ENCODE data around the gene TAF6. TPM values are rescaled to one million over a fixed set of nuclear protein-coding genes. Genes with fewer than 3 reads are reported as not detected.
A peak's percentile ranks its signal among the peaks of the same experiment; 100 is the strongest.

The TAF6 gene
- total RNA-seq, result 10 to 100 TPM; 31.6 to 62.5 (median 34.2) TPM
- long read RNA-seq, donor 1, transcript TAF6-211 (15 exons, 2,464 nt), result major isoform, 24 of 53 reads
- long read RNA-seq, donor 1, partial matches to known transcripts, result 10 of 53 reads
- long read RNA-seq, donor 1, other reads (novel, unspliced or antisense), result 15 of 53 reads
- long read RNA-seq, donor 2, transcript TAF6-211 (15 exons, 2,464 nt), result major isoform, 6 of 13 reads
- long read RNA-seq, donor 2, partial matches to known transcripts, result 1 of 13 reads
- long read RNA-seq, donor 2, other reads (novel, unspliced or antisense), result 4 of 13 reads

- H3K4me3 ChIP-seq, result peak within 1 kb of the TSS; percentile 54
- intact Hi-C loops (cut with DNase I, micrococcal nuclease), result no loop called here
- H3K9me3 ChIP-seq, result no peaks in the 10 kb centered on the region
- ATAC-seq (peak; percentile 93), DNase-seq (peak; percentile 94 to 97 (median 96))
- no peaks in the 10 kb centered on the region for H3K36me3 ChIP-seq (ENCODE audit: low read depth)
- H3K4me1 ChIP-seq (ENCODE audit: low read depth), result peaks cover 24% of the 10 kb centered on the region
- no peak for TF ChIP-seq CTCF (IDR thresholded peaks at IDR 0.05)
Measured at GRCh38 chr7:100119072-100119969, at the start of gene TAF6, which contains the start of gene CNPY4. TAF6 (minus strand) TSS chr7:100119358; CDS start chr7:100114209, 5,149 bp downstream. CNPY4 (plus strand) TSS chr7:100119634; CDS start chr7:100119745, 111 bp downstream.

DNA sequence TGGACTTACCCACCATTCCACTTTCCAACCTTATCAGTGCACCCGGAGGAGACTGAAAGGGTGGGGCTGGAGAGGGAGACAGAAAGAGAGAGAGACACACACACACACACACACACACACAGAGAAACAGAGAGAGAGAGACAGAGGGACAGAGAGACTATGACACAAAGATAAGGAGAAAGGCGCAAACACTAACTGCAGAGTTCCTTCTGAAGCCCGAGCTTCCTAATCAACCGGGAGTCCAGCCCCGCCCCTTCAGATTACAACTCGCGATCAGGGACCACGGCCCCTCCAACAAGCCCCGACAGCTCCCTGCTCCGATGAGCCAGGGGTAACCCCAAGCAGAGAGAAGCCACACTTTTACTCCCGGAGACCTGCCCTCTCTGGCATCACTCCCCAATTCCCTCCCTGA is 48.8 kb upstream of the TAF6 start:
- Histone ChIP-seq H3K9me3 (no peaks in the 10 kb centered on the region), H3K4me3 (no peak overlapping the region), H3K36me3 (ENCODE audit: low read depth) (no peaks in the 10 kb centered on the region), H3K4me1 (ENCODE audit: low read depth) (peaks cover 27% of the 10 kb centered on the region)
- ATAC-seq (peak; percentile 58), DNase-seq (peak in 2 of 3 donors; percentile 60 to 62)
- TF ChIP-seq CTCF (IDR thresholded peaks at IDR 0.05), result no peak
- intact Hi-C loops (cut with DNase I, micrococcal nuclease), result no loop called here

DNA sequence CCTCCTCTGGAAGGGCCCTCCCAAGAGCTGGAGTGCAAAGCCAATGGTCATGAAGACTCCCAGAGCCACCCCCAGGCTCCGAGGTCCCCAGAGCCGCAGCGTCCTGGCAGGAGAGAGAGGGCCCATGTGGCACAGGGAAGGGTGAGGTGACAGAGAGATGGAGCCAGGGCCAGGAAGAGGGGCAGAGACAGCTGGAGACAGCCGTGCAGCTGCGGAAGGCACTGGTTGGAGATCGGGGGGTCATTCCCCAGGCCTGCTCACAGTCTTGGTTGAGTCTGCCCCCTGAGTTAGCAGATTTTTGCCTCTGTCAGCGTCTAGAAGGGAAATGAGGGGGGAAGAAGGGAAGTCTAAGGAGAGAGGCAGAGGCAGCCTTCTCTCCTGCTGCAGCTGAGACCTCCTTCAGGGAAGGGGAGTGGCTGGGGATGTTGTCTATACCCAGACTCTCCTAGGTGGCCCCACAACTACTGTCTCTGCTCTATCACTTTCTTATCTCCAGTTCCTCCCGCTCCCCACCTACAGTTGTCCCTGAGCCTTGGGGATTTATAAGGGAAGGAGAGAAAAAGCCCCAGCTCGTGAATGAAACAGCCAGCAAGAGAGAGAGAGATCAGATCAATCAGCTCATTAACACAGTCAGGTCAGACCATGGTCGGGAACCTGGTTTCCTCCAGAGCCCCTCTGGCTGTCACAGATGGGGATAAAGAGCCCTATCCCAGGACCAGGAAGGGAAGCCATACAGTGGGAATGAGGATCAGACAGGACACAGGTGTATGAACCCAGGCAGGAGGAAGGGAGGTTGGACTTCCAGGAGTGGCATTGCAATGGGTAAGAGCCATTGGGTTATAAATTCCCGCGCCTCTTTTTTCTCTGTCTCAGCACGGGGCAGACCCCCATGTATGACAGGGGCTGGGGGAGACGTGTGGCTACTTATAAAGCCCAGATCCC is 48.1 kb upstream of the TAF6 start:
- Histone ChIP-seq H3K4me3 (no peak overlapping the region), H3K4me1 (ENCODE audit: low read depth) (peaks cover 28% of the 10 kb centered on the region), H3K36me3 (ENCODE audit: low read depth) (no peaks in the 10 kb centered on the region), H3K9me3 (no peaks in the 10 kb centered on the region)
- ATAC-seq (peak; percentile 23), DNase-seq (no peak)
- no peak for TF ChIP-seq CTCF (IDR thresholded peaks at IDR 0.05)
- intact Hi-C loops (cut with DNase I, micrococcal nuclease), result no loop called here

- DNase-seq, result peak in 1 of 3 donors; percentile 55
- intact Hi-C loops (cut with DNase I, micrococcal nuclease), result no loop called here
Measured at GRCh38 chr7:100166317-100166940, 47.3 kb upstream of the TAF6 start.

More at GRCh38 chr7:100166317-100166940, 47.3 kb upstream of the TAF6 start:
- Histone ChIP-seq H3K9me3 (no peaks in the 10 kb centered on the region), H3K4me1 (ENCODE audit: low read depth) (peaks cover 25% of the 10 kb centered on the region), H3K36me3 (ENCODE audit: low read depth) (no peaks in the 10 kb centered on the region), H3K4me3 (no peak overlapping the region)
- ATAC-seq, result no peak
- TF ChIP-seq CTCF (IDR thresholded peaks at IDR 0.05), result no peak

Measured in mucosa of descending colon (tissue), 3 donors.